ENCODE measurements around the gene ZFAND2A.
"Not testable (repeated sequence)": the region's sequence is repeated elsewhere in the genome, so short reads cannot be mapped to it uniquely, and the experiment has no call there.

- TF ChIP-seq CTCF (conservative IDR thresholded peaks at IDR 0.05 in 1 of 2, IDR thresholded peaks at IDR 0.05 in 1 of 2; ENCODE audit: extremely low read depth in 1 of 2, insufficient read depth in 1 of 2, low read depth in 1 of 2, low read length in 2 of 2); EZH2 (IDR thresholded peaks at IDR 0.05; ENCODE audit: borderline replicate concordance, low read length): not testable (repeated sequence)
Observed at GRCh38 chr7:1115171-1116045, 44.6 kb downstream of the ZFAND2A start.

Measured in mammary epithelial cell (primary cell).